Activated CD4-positive, alpha-beta T cell treated with anti-CD3 and anti-CD28 coated beads for 36 hours (primary cell): ENCODE measurements around the gene HIPK3. TPM values are rescaled to one million over a fixed set of nuclear protein-coding genes. Genes with fewer than 3 reads are reported as not detected.

Experiments used
- ATAC-seq: fragments of 200-7000 bp; cut with Tn5 transposase; one replicate; pipeline ENCODE4 v1.10.0; 2021; ENCODE audit warnings: mild to moderate bottlenecking, moderate library complexity
- CTCF ChIA-PET: fragments of 350-600 bp; sonication (Branson Sonifier 250); formaldehyde crosslinking; loops from one replicate; lab custom pipeline; 2021; ENCODE audit warnings: antibody characterized with exemption; lab: Charles Lee
- POLR2A ChIA-PET: fragments of 350-600 bp; sonication (Branson Sonifier 250); formaldehyde crosslinking; loops from one replicate; lab custom pipeline; 2021; ENCODE audit warnings: antibody characterized with exemption, inconsistent platforms; lab: Charles Lee
- DNase-seq: peaks from one replicate; pipeline ENCODE4 v3.0.0-alpha.2; 2020
- H3K27ac Mint-ChIP-seq: one replicate; pipeline ENCODE4 v1.8.0; 2021; ENCODE audit warnings: mixed read lengths
- H3K27me3 Mint-ChIP-seq: one replicate; pipeline ENCODE4 v1.8.0; 2021; ENCODE audit warnings: mixed read lengths
- H3K36me3 Mint-ChIP-seq: one replicate; pipeline ENCODE4 v1.8.0; 2021; ENCODE audit warnings: low read depth, mixed read lengths
- H3K4me1 Mint-ChIP-seq: one replicate; pipeline ENCODE4 v1.8.0; 2021; ENCODE audit warnings: mixed read lengths
- H3K4me3 Mint-ChIP-seq: one replicate; pipeline ENCODE4 v1.8.0; 2021; ENCODE audit warnings: mild to moderate bottlenecking, moderate library complexity, mixed read lengths
- H3K9me3 Mint-ChIP-seq: one replicate; pipeline ENCODE4 v1.8.0; 2021; ENCODE audit warnings: low read depth, mixed read lengths
- intact Hi-C, 2 experiments: fragments of 100-400 bp; cut with DNase I in 1 of 2; cut with micrococcal nuclease in 1 of 2; formaldehyde crosslinking; loops; one replicate each; pipeline versions ENCODE4 v1.14.2 to v1.15.1; 2022 to 2024; cut with DNase I, micrococcal nuclease
- total RNA-seq, 2 experiments: library from RNA; stranded (reverse); gene quantifications; one replicate each; pipeline ENCODE4 v1.2.3, GENCODE V29; 2021

Gene HIPK3
- total RNA-seq, 2 experiments from 2014 or later: 25.7 to 26.8 TPM

DNA sequence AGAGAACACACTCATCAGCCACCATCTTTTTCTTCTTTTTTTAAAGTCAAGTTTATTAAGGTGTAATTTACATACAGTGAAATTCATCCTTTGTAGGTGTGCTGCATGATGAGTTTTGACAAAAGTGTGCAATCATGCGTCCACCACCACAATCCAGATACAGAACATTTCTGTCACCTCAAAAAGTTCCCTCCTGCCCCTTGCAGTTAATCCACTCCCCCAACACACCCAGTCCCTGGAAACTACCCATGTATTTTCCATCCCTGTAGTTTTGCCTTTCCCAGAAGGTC lies 126.7 kb downstream of the HIPK3 start:
- ChIA-PET POLR2A (no interaction called here), CTCF (no interaction called here)
- H3K27ac Mint-ChIP-seq: no peak overlapping the region
- ATAC-seq (no peak), DNase-seq (no peak)
- H3K4me3 Mint-ChIP-seq: no peak overlapping the region
- peaks cover 1% of the 10 kb centered on the region for H3K9me3 Mint-ChIP-seq
- no peaks in the 10 kb centered on the region for H3K4me1 Mint-ChIP-seq
- no peaks in the 10 kb centered on the region for H3K36me3 Mint-ChIP-seq
- H3K27me3 Mint-ChIP-seq: peaks cover 11% of the 10 kb centered on the region
- intact Hi-C loops: no loop called here

DNA sequence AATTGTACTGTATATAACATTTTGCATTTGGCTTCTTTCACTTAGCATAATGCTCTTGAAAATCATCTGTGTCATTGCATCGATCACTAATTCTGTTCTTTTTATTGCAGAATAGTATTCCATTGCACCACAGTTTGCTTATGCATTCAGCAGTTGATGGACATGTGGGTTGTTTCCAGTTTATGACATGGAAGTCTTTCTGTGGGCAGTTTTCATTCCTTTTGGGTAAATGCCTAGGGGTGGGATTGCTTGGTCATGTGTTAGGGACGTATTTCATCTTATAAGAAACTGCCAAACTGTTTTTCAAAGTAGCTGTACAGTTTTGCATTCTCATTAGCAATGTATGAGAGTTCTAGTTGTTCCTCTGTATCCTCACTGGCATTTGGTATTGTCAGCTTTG lies 127.0 kb downstream of the HIPK3 start:
- ATAC-seq: no peak
- POLR2A ChIA-PET: interaction anchor here (0.6 kb wide), 1 partner anchor 14 kb away, joined by 3 read pairs; no protein-coding TSS in a partner anchor
- CTCF ChIA-PET: no interaction called here

DNA sequence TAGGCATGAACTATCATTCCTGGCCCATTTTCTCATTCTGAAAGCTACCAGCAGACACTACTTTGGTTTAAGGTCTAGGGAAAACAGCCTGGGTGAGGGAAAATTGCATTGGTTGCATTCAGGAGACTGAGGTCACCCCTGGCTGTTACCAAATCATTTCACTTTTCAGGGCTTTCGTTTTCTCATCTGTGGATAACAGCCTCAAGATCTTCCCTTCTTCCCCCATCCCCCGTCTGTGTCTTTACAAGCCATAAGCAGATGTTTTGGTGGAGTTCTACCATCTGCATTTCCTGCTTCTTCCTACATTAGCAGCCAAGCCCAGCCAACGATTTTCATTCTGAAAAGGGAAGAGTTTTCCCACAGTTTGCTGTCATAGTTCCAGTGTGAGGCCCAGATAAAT lies 130.4 kb downstream of the HIPK3 start:
- ChIA-PET POLR2A (no interaction called here), CTCF (no interaction called here)
- H3K4me3 Mint-ChIP-seq: no peak overlapping the region
- no peak for ATAC-seq
- no peak overlapping the region for H3K27ac Mint-ChIP-seq
- DNase-seq: no peak
- no peaks in the 10 kb centered on the region for H3K4me1 Mint-ChIP-seq
- peaks cover 7% of the 10 kb centered on the region for H3K27me3 Mint-ChIP-seq
- no peaks in the 10 kb centered on the region for H3K36me3 Mint-ChIP-seq
- intact Hi-C loops: no loop called here
- H3K9me3 Mint-ChIP-seq: peaks cover 1% of the 10 kb centered on the region

More for the DNA sequence above, 127.0 kb downstream of the HIPK3 start:
- Mint-ChIP-seq H3K27ac (no peak overlapping the region), H3K4me3 (no peak overlapping the region), H3K27me3 (peaks cover 9% of the 10 kb centered on the region), H3K36me3 (no peaks in the 10 kb centered on the region), H3K9me3 (peaks cover 1% of the 10 kb centered on the region), H3K4me1 (no peaks in the 10 kb centered on the region)
- intact Hi-C loops: no loop called here
- DNase-seq: no peak

DNA sequence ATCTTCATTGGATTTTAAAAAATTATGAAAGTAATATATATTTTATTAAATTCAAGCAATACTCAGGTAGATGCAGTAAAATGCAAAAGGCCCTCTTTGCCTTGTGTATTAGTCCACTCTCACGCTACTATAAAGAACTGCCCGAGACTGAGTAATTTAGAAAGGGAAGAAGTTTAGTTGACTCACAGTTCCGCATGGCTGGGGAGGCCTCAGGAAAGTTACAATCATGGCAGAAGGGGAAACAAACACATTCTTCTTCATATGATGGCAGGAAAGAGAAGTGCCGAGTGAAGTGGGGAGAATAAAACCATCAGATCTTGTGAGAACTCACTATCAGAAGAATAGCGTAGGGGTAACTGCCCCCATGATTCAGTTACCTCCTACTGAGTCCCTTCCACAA lies 130.8 kb downstream of the HIPK3 start:
- no peak for DNase-seq
- peaks cover 1% of the 10 kb centered on the region for H3K9me3 Mint-ChIP-seq
- H3K4me1 Mint-ChIP-seq: no peaks in the 10 kb centered on the region
- H3K27ac Mint-ChIP-seq: no peak overlapping the region
- intact Hi-C loops: no loop called here
- CTCF ChIA-PET: no interaction called here
- no peak for ATAC-seq
- POLR2A ChIA-PET: no interaction called here
- no peak overlapping the region for H3K4me3 Mint-ChIP-seq
- peaks cover 7% of the 10 kb centered on the region for H3K27me3 Mint-ChIP-seq
- H3K36me3 Mint-ChIP-seq: no peaks in the 10 kb centered on the region

DNA sequence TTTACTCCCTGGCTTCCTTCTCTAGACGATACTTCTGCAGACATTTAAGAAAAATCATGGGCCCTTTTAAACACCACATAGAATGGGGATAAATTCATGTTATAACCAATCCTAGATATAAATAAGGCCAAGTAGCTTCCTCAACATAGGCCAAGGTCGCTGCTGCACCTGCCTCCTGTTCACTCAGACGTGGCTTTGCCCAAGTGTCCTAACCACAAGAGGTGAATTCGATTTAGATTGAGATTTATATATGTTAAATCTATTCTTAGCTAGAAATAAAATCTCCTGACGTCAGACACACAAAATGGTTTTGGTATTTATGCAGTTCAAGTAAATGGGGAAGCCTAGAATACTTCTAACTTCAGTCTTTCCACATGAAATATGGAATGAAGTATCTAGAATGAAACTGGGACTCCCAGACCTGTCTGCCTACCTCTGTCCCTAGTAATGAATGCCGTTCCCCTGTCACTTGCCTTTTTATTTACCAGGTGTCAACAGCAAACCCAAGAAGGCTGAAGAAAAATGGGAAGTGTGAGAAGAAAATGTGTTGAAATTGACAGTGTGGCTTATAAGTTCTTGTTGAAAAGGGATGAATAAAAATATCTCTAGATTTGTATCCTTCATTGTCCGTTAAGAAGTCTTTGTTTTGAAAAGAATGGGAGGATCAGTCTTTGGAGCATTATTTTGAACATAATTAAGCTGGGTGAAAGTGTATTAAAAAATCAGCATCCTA lies 131.8 kb downstream of the HIPK3 start:
- CTCF ChIA-PET: no interaction called here
- Mint-ChIP-seq H3K4me3 (no peak overlapping the region), H3K9me3 (peaks cover 1% of the 10 kb centered on the region), H3K27ac (no peak overlapping the region), H3K36me3 (no peaks in the 10 kb centered on the region), H3K27me3 (peaks cover 9% of the 10 kb centered on the region), H3K4me1 (no peaks in the 10 kb centered on the region)
- no peak for DNase-seq
- POLR2A ChIA-PET: no interaction called here
- intact Hi-C loops: no loop called here
- no peak for ATAC-seq

DNA sequence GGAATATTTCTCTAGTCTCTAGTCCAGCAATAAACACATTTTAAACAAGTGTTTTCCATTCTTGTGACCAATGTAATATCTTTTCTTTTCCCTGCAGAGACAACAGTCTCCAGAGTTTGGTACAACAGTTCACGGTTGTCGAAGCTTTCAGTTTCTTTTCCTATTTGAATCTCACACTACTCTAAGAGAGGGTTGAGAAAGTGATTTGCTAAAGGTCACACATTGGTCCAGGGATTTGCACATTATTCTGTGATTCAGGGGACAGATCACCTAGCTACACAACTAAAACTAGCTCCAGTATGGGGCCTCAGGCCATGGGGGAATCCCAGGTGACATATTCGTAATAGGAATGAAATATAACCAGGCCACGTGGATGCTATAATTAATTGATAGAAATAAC lies 132.5 kb downstream of the HIPK3 start:
- H3K27ac Mint-ChIP-seq: no peak overlapping the region
- POLR2A ChIA-PET: no interaction called here
- H3K9me3 Mint-ChIP-seq: peaks cover 1% of the 10 kb centered on the region
- ATAC-seq: no peak
- CTCF ChIA-PET: interaction anchor here (1.0 kb wide), 1 partner anchor 324 kb away, joined by 3 read pairs; no protein-coding TSS in a partner anchor
- no peak for DNase-seq
- peaks cover 9% of the 10 kb centered on the region for H3K27me3 Mint-ChIP-seq
- no peak overlapping the region for H3K4me3 Mint-ChIP-seq
- intact Hi-C loops: no loop called here
- H3K4me1 Mint-ChIP-seq: no peaks in the 10 kb centered on the region
- H3K36me3 Mint-ChIP-seq: no peaks in the 10 kb centered on the region

DNA sequence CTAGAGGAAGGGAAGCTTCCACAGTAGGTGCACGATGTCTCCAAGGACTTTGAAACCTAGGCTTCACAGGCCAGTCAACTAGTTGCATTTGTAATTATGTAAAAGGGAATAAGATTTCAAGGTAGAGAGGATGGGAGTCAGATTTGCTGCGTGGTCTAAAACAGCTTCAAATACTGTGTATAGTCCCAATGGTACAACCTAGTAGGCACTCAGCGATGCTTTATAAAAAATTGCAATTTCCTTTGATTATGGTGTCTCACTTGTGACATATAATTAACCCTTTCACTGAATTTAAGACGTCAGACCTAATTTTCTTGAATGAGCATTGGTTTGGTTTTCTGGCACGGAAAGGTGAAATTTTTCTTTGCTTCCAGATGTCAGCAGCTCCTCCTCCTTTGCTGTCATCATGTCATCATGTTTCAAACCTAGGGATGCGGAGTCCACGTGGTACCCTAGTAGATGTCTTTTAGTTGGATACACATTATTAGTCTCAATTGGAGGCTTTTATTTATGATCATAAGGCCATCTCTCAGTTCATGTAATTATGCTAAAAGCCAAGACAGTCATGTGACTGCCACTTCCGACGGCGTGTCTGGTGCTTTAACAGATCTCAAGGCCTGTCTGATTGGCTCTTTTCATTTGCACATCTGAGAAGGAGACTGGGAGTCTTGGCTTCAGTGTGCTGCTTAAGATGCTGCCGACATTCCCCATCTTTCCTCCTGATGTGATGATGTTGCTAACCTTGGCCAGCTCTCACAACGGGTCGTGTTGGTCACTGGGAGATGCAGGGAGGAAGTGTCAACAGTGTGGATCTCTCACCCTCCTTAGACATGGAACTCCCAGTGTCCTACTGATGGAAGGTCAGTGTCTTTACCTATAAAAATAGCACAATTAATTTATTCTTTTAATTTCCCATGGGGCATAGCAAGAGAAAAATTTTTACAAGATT lies 134.0 kb downstream of the HIPK3 start:
- DNase-seq (no peak), ATAC-seq (no peak)
- intact Hi-C loops: no loop called here
- H3K9me3 Mint-ChIP-seq: no peaks in the 10 kb centered on the region
- no peak overlapping the region for H3K27ac Mint-ChIP-seq
- POLR2A ChIA-PET: no interaction called here
- H3K4me3 Mint-ChIP-seq: no peak overlapping the region
- H3K27me3 Mint-ChIP-seq: peaks cover 8% of the 10 kb centered on the region
- CTCF ChIA-PET: no interaction called here
- H3K4me1 Mint-ChIP-seq: no peaks in the 10 kb centered on the region
- H3K36me3 Mint-ChIP-seq: no peaks in the 10 kb centered on the region

DNA sequence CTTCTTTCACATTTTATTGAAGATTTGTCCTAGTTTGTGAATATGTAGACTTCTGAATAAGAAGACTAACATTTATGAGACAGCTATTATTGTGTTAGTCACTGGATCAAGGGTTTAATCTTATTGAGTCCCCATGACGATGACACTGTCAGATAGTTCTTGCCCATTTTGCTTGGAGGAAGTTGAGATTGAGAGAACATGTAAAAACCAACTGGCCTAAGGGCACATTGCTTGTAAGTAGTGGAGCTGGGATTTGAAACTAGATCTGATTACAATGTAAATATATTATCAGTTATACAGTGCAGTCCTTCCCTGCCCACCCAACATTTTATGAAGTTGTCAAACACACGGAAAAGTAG lies 134.7 kb downstream of the HIPK3 start:
- no peaks in the 10 kb centered on the region for H3K4me1 Mint-ChIP-seq
- intact Hi-C loops: no loop called here
- no peak overlapping the region for H3K27ac Mint-ChIP-seq
- CTCF ChIA-PET: no interaction called here
- POLR2A ChIA-PET: no interaction called here
- no peaks in the 10 kb centered on the region for H3K36me3 Mint-ChIP-seq
- ATAC-seq (no peak), DNase-seq (no peak)
- no peak overlapping the region for H3K4me3 Mint-ChIP-seq
- H3K9me3 Mint-ChIP-seq: no peaks in the 10 kb centered on the region
- H3K27me3 Mint-ChIP-seq: peaks cover 10% of the 10 kb centered on the region

DNA sequence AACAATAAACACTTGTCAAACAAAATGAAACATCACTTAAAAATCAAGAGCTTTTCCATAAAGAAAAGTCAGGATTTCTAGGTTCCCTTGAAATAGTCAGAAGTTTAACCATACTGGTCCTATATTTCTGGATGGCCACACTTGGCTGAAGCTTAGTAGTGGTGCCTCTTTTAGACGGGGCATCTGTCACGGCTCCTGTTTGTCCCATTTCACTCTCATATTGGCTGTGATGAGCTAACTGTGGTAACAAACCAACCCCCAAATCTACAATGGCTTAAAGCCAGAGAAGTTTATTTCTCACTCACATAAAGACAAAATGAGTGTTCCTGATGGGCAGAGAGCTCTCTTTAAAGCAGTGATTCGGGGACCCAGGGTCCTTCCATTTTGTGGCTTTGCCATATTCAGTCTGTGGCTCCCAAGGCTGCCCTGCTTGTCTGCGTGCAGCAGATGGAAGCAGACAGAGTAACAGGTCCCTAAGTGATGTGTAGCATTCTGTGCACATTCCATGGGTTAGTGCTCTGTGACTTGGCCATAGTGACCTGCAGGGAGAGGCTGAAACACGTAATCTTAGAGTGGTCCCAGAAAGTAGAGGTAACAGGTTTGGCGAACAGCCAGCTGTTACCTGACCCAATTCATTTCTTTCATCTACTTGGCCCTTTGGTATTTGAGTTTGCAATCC lies 137.4 kb downstream of the HIPK3 start:
- intact Hi-C loops: no loop called here
- H3K4me3 Mint-ChIP-seq: no peak overlapping the region
- H3K36me3 Mint-ChIP-seq: no peaks in the 10 kb centered on the region
- DNase-seq (no peak), ATAC-seq (no peak)
- H3K4me1 Mint-ChIP-seq: no peaks in the 10 kb centered on the region
- no peaks in the 10 kb centered on the region for H3K9me3 Mint-ChIP-seq
- CTCF ChIA-PET: no interaction called here
- H3K27ac Mint-ChIP-seq: no peak overlapping the region
- peaks cover 13% of the 10 kb centered on the region for H3K27me3 Mint-ChIP-seq
- POLR2A ChIA-PET: no interaction called here

DNA sequence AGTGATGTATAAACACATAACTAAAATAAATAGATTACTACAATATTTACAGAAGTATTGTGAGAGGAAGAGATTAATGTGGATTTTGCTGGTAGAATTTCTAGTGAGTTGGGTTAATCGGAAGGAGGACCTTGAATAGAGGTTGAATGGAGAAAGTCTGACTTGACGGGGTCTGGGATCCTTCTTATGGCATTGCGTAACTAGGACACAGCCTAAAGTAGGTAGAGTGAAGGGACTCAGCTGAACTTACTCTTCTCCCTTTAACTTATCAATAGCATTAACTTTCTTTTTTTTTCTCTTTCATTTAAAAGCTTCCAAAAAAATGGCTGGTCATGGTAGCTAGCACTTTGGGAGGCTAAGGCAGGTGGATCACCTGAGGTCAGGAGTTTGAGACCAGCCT lies 139.2 kb downstream of the HIPK3 start:
- Mint-ChIP-seq H3K36me3 (no peaks in the 10 kb centered on the region), H3K9me3 (no peaks in the 10 kb centered on the region), H3K27me3 (peaks cover 10% of the 10 kb centered on the region), H3K4me3 (no peak overlapping the region), H3K4me1 (no peaks in the 10 kb centered on the region), H3K27ac (no peak overlapping the region)
- POLR2A ChIA-PET: interaction anchor here (0.7 kb wide), 1 partner anchor 136 kb away, joined by 3 read pairs; no protein-coding TSS in a partner anchor
- intact Hi-C loops: no loop called here
- no peak for ATAC-seq
- DNase-seq: no peak
- CTCF ChIA-PET: no interaction called here

DNA sequence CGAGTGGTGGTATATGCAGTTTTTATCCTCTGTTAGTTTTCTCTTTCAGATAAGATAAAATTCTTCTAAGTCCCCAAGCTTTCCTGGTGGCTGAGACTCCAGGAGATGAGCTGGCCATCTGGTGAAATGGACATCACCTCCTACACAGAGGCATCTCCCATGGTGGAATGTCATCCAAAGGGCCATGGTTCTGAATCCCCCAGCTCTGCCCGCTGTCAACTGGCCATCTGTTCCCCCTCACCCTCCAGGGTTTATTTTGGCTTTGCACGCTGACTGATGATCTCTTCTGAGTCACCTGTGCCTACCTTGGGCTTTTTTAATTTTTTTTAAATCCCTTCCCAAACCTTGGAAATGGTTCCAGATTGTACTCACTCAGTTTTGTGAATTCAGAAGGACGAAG lies 142.2 kb downstream of the HIPK3 start:
- DNase-seq: no peak
- intact Hi-C loops: no loop called here
- Mint-ChIP-seq H3K4me3 (no peak overlapping the region), H3K27me3 (peaks cover 17% of the 10 kb centered on the region), H3K27ac (no peak overlapping the region), H3K9me3 (no peaks in the 10 kb centered on the region), H3K4me1 (no peaks in the 10 kb centered on the region), H3K36me3 (no peaks in the 10 kb centered on the region)
- no peak for ATAC-seq
- ChIA-PET POLR2A (no interaction called here), CTCF (no interaction called here)
